Endothelial cell of hepatic sinusoid (primary cell): Measurements from ENCODE around the gene TENM3.

ENCODE experiments used
- in situ Hi-C: cut with HindIII; loops from 2 replicates; pipeline ENCODE4 v1.10.0; 2017; ENCODE audit warnings: low sequenced_read_pairs

Gene TENM3

GRCh38 chr4:182495645-182496385 lies 252.6 kb downstream of the TENM3 start:
- in situ Hi-C loops: no loop called here

DNA sequence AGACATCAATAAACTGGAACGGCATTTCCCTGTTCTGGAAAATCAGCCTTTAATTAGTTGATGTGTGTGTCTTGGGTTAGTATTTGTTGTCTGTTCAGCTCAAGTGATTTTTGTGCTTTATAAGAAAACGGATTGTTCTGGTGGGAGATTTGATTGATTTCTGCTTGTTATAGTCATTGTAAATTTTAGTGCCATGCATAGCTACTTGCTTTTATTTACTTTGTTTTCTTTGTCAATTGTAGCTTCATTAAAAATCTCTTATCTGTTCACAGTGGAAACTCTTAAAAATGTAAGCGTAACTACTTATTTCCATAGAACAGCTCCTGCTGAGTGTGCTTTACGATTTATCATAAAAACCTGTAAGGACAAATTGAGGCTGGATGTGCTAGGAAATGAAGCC lies 253.2 kb downstream of the TENM3 start:
- in situ Hi-C loops: no loop called here

GRCh38 chr4:182502064-182502463 lies 258.9 kb downstream of the TENM3 start:
- in situ Hi-C loops: loop anchor here (5.0 kb wide), 1 partner anchor 50 kb away; no protein-coding TSS in a partner anchor

DNA sequence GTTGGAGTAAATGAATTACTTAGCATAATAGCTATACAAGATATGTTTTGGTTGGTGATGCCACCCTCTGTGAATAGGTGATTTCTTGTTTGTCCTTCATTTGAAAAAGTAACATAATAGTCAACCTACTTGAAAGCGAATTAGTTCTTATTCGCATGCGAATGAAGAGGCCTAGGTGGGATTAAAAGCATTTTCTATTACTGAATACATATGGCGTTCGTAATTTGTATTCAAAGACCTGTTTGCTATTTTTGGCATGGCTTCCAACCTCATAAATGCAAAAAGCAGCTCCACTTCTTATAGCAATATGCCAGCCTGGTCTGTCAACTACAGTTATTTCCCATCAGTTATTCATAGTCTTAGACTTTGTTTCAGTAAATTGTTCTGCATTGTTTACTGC lies 261.3 kb downstream of the TENM3 start:
- in situ Hi-C loops: loop anchor here (5.0 kb wide), 1 partner anchor 52 kb away; no protein-coding TSS in a partner anchor

DNA sequence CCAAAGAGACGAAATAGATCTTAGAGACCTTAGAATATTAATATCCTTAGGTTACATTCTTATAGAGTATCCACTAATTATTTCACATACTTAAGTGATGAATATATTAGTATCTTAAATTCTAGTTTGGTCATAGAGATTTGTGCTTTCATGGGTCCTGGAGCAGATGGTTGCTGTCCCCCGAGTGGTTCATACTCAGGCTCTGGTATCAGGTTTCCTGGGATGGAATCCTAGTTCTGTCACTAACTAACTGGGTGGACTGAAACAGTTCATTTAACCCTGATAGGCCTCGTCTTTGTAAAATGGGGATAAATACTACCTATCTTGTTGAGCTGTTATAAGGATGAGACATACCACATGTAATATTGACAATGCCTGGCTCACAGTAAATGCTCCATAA lies 264.6 kb downstream of the TENM3 start:
- in situ Hi-C loops: no loop called here

GRCh38 chr4:182510836-182511235 lies 267.6 kb downstream of the TENM3 start:
- in situ Hi-C loops: loop anchor here (10.0 kb wide), 1 partner anchor 64 kb away; no protein-coding TSS in a partner anchor

GRCh38 chr4:182513587-182514291 lies 270.5 kb downstream of the TENM3 start:
- in situ Hi-C loops: loop anchor here (10.0 kb wide), 1 partner anchor 61 kb away; no protein-coding TSS in a partner anchor

DNA sequence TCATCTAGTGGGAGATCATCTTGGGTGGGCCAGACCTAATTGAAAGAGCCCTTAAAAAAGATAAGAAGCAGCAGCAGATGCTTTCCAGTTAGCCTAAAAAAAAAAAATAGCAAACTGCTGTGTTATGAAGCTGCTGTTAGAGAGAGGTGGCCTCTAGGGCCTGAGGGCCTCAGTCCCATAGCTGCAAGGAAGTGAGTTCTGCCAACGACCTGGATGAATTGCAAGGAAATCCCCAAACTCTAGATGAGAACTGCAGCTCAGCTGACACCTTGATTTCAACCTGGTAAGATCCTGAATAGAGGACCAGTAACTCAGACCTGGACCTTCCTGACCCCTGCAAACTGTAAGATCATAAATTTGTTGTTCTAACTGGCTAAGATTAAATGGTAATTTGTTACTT lies 275.2 kb downstream of the TENM3 start:
- in situ Hi-C loops: loop anchor here (10.0 kb wide), 1 partner anchor 56 kb away; no protein-coding TSS in a partner anchor

DNA sequence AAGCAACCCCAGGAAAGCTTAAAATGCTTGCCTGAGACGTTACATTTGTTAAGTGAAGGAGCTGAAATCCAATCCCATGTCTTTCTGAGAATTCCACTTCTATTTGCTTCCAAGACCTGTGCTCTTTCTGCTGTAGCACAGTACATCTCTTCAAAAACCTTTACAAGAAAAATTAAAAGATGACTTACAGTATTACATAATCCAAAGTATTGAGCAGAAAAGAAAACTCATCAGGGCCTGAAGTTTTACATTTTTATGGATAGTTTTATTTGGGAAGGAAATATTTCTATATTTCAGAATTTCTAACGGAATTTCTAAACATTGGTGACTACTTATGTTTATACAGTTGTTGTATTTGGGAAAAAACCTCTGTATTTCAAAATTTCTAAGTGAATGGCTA lies 276.3 kb downstream of the TENM3 start:
- in situ Hi-C loops: loop anchor here (10.0 kb wide), 1 partner anchor 55 kb away; no protein-coding TSS in a partner anchor

DNA sequence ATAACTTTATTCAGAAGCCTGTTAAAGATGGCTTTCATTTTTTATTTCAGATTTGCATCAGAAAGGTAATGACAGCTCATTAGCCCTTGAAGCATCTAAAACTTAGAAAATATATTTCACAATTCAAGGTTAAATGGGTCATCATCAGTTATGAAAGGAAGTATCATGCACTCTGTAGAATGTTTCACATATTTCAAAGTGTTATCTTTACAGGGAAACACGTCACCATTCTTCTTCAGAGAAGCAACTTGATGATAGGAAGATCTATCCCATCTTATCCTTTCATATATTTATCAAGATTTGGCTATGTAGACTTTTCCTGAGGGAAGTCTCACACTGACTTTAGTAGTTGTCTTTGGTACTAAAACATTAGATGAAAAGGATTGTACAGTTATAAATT lies 277.8 kb downstream of the TENM3 start:
- in situ Hi-C loops: no loop called here

DNA sequence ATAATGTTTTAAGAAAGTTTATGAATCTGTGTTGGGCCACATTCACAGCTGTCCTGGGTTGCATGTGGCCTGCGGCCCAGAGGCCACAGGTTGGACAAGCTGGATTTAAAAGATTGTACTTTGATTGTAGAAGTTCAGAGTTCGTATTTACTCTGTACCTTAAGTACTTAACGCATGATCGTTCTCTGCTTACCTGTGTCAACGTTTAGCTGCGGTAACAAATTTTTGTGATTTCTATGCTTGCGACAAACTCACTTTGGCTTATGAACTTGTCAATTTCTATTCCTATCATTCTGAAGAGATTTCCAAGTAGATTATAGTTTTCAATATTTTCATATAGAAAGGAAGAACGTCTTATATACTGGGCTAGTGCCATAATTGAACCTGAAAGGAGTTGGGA lies 285.6 kb downstream of the TENM3 start:
- in situ Hi-C loops: no loop called here

DNA sequence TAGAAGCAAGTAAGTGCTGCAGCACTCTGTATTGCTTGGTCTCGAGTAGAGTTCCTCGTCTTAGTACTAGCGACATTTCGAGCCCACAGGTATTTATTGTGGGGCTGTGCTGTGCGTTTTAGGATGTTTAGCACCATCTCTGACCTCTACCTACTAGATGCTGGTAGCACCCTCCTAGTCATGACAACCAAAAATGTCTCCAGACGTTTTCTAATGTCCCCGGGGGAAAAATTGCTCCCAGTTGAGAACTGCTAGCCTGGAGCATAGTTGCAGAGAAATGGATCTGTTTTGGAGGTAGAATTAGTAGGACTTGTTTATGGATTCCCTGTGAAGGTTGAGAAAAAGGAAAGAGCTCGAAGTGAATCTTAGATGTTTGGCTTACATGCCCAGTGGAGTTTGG lies 287.2 kb downstream of the TENM3 start:
- in situ Hi-C loops: no loop called here

- in situ Hi-C loops: no loop called here
These were observed 288.5 kb downstream of the TENM3 start for GRCh38 chr4:182531555-182532162.

DNA sequence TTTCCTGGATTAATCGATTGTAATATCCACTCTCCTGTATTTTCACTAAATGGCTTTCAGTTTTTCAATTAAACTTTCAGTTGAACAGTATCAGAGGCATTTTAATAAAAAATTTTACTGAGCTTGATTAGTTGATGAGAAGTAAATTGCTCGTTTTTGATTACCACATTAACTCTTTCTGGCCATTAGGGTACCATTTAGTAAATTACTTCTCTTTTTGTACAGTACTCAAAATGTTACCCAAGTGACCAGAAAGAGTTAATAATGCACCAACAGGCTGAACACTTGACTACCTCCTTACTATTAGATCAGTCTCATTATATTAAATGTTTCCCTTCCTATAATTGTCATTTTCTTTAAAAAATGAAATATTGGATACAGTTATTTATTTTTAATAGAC lies 289.2 kb downstream of the TENM3 start:
- in situ Hi-C loops: no loop called here

- in situ Hi-C loops: no loop called here
These were observed 290.8 kb downstream of the TENM3 start for GRCh38 chr4:182533964-182534363.

DNA sequence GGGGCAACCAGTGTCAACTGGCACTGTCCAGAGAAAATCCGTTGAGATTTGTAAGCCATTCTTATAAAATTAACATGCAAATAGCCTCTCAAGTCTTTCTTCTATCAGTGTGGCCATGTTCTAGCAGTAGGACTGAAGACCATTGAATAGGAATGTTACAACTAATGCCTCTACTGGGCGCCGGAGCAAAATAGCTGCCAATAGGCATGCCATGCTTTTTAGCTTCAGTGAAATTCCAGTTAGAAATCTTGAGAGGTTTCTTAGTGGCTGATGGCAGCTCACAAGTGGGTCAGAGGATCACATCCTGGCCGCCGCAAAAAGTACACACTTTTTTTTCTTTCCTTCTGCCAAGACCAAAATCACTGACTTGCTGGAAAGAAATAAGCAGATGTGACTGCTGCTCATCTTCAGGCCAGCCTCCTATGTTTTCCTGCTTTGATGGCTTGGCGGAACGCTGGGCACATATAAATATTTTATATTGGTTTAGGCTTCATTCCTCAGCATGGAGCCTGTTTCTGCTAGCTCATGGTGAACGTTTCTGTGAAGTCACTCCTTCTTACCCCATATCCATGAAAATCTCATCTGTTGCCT lies 293.1 kb downstream of the TENM3 start:
- in situ Hi-C loops: no loop called here

DNA sequence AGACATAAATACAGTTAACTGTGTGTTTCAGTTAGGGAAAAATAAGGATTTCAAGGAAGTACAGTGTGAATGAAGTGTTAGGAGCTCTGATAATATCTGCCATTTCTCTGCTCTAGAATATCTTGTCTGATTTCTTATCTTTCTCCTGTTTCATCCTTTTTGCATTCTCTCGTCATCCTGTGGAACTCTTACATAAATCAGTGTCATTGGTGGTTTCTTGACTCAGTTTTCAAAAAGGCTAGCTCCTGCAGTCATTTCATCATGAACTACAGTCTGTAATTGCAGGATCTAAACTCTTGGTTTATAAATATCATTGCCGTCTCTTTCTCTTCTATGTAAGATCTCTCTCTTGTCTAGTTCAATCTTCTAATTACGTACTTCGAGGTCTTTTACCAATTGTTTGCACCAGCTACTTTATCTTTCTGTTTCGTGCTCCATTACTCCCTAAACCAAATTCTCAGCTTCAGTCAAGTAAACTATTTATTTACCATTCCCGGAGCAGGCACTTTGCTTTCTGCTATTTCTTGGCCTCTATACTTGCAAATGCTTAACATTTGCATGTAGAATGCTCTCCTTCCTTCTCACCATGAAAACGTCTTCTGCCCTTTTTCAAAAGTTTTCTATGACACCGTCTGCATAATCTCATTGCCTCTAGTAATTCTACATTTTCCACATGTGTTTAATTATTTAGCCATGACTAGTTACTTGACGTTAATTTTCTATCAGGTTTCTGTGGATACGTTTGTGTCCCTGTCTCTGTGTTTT lies 294.0 kb downstream of the TENM3 start:
- in situ Hi-C loops: no loop called here

- in situ Hi-C loops: no loop called here
These were observed 294.8 kb downstream of the TENM3 start for GRCh38 chr4:182538031-182538430.

- in situ Hi-C loops: no loop called here
These were observed 297.3 kb downstream of the TENM3 start for GRCh38 chr4:182540496-182540895.

DNA sequence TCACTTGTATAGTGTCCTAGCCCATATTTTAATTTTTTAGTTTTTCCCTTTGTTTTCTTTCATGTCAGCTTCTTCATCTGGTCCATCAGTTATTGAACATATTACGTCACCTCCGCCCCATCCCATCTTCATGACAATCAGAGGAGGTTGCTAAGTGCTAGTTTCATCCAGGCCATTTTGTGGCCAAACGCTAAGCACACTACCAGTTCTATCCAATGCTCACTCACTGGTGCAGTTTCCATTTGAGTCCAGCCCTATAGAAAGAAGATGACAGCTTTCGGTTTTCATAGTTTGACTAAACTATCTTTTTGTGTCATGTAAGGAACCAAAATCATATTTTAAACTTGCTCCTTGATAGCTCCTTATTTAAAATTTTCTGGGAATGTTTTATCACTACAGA lies 304.2 kb downstream of the TENM3 start:
- in situ Hi-C loops: no loop called here

DNA sequence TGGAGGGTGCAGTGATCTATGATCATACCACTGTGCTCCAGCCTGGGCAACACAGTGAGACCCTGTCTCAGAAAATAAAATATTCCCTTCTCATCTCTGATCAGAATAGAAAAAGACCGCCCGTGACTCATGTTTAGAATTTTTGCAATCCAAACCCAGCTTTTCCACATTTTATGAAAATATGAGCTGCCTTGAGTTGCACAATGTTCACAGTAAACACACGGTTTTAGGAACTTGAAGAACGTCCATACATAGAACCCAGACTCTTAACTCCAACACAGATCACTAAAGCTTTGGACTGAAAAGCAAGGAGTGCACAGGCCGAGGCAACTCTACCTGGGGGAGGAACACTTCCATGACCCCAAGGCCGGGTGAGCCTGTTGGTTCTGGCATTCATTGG lies 305.0 kb downstream of the TENM3 start:
- in situ Hi-C loops: no loop called here
